GM21367 (cell line): Measurements from ENCODE around the gene SLFN11.
"Not testable (repeated sequence)": the region's sequence is repeated elsewhere in the genome, so short reads cannot be mapped to it uniquely, and the experiment has no call there.

Experiments used
- ATAC-seq: cut with Tn5 transposase; IDR thresholded peaks from one replicate; pipeline ENCODE4 v1.9.1; 2021; ENCODE audit not compliant: unreplicated experiment

The SLFN11 gene, protein sequence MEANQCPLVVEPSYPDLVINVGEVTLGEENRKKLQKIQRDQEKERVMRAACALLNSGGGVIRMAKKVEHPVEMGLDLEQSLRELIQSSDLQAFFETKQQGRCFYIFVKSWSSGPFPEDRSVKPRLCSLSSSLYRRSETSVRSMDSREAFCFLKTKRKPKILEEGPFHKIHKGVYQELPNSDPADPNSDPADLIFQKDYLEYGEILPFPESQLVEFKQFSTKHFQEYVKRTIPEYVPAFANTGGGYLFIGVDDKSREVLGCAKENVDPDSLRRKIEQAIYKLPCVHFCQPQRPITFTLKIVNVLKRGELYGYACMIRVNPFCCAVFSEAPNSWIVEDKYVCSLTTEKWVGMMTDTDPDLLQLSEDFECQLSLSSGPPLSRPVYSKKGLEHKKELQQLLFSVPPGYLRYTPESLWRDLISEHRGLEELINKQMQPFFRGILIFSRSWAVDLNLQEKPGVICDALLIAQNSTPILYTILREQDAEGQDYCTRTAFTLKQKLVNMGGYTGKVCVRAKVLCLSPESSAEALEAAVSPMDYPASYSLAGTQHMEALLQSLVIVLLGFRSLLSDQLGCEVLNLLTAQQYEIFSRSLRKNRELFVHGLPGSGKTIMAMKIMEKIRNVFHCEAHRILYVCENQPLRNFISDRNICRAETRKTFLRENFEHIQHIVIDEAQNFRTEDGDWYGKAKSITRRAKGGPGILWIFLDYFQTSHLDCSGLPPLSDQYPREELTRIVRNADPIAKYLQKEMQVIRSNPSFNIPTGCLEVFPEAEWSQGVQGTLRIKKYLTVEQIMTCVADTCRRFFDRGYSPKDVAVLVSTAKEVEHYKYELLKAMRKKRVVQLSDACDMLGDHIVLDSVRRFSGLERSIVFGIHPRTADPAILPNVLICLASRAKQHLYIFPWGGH

GRCh38 chr17:35373534-35373983 is at the start of gene SLFN11:
Gene SLFN11, minus strand, starts transcription at chr17:35373621. Its CDS starts 9,814 bp downstream, at chr17:35363807.
- ATAC-seq = peak; percentile 45

GRCh38 chr17:35421069-35421468 is 47.6 kb upstream of the SLFN11 start:
- ATAC-seq = not testable (repeated sequence)

GRCh38 chr17:35416659-35417058 is 43.2 kb upstream of the SLFN11 start:
- ATAC-seq = no peak

DNA sequence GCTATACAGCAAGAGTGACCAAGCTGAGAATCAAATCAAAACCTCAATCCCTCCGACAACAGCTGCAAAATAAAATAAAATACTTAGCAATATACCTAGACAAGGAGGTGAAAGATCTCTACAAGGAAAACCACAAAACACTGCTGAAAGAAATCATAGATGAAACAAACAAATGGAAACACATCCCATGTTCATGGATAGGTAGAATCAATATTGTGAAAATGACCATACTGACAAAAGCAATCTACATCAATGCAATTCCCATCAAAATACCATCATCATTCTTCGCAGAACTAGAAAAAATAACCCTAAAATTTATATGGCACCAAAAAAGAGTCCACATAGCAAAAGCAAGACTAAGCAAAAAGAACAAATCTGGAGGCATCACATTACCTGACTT is 41.3 kb upstream of the SLFN11 start:
- ATAC-seq = not testable (repeated sequence)

DNA sequence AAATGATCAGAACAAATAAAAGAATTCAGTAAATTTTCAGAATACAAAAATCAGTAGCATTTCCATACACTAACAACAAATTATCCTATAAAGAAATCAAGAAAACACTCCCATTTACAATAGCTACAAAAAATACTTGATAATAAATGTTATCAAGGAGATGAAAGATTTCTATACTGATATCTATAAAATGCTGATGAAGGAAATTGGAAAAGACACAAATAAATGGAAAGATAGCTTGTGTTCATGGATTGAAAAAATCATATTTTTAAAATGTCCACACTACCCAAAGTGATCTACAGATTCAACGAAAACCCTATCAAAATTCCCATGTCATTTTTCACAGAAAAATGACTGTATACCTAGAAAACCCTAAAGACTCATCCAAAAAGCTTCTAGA is 40.8 kb upstream of the SLFN11 start:
- no peak for ATAC-seq

DNA sequence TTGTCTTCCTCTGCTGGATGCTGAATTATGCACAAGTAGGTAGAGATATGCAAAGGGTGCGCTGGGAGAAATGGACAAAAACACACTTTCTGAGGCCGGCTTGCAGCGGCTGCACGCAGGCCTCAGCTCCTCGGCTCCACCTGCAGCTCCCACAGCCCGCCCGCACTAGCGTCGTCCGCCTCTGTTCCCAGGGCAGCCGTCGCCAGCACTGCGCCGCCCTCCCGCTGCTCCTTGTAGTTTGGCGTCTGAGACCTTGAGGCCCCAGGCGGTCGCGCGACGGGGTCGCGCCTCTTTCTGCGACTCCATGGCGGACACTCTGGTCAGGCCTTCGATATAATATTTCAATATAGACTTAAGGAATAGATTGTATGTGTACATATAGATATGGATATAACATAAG is 34.1 kb upstream of the SLFN11 start:
- ATAC-seq = no peak

- no peak for ATAC-seq
Measured at GRCh38 chr17:35406568-35406967, 33.1 kb upstream of the SLFN11 start.

DNA sequence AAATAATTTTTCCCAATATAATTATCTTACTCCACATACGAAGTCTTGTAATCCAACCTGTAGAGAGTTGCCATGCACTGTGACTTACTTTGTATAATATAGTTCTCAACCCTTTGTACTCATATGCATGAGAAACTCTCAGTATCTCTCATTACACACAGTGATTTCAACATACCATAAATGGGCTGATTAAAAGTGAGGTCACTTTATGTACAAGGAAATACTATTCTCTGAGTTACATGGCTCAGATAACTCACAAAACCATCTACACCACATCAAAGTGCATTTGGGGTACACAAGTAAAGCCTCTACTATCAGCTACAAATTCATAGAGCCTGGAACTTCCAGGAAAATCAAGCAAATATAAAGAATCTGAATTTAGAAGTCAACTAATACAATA is 30.9 kb upstream of the SLFN11 start:
- no peak for ATAC-seq

DNA sequence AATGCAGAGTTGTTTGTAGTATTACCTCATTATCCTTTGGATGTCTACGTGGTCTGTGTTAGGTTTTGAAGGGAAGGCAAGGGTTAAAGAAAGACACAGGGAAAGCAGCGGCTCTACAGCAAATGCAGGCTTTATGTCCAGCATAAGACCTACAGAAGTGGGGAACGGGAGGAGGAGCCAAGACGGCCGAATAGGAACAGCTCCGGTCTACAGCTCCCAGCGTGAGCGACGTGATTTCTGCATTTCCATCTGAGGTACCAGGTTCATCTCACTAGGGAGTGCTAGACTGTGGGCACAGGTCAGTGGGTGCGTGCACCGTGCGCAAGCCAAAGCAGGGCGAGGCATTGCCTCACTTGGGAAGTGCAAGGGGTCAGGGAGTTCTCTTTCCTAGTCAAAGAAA is 20.4 kb upstream of the SLFN11 start:
- not testable (repeated sequence) for ATAC-seq

DNA sequence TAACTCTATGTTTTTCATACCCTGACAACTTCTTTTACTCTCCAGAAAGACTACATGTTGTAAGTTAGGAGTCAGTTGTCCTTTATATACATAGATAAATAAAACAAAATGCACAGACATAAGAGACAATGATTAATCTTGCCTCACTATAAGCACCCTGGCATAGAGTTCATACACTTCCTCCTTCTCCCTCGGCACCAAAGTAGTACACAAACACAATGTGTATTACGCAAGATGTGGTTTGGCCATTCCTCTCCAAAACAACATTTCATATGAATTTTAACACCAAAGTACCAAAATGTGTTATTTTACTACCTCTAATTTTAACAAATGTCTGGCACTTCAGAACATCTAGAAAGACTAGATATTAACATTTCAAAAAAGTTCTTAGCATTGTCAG is 17.2 kb upstream of the SLFN11 start:
- no peak for ATAC-seq

GRCh38 chr17:35390156-35390555 is 16.7 kb upstream of the SLFN11 start:
- no peak for ATAC-seq

- ATAC-seq = no peak
Measured at GRCh38 chr17:35387496-35387895, 14.1 kb upstream of the SLFN11 start.

DNA sequence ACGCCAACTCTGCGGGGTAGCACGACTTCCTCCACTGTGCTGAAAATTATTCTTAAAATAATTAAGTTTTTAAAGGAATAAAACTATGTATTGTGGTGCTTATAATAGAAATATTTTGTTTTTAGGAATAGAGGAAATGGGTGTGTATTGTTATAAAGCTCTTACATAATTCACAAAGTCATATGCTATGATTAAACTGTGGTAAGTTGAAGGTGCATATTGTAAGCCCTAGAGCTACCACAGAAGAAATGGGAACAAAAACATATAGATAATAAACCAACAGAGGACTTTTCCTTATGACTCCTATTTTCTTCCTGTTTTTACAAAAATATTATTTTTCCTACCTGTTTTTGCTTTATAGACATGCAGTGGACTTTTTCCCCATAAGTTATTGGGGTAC is 4.3 kb upstream of the SLFN11 start:
- no peak for ATAC-seq

DNA sequence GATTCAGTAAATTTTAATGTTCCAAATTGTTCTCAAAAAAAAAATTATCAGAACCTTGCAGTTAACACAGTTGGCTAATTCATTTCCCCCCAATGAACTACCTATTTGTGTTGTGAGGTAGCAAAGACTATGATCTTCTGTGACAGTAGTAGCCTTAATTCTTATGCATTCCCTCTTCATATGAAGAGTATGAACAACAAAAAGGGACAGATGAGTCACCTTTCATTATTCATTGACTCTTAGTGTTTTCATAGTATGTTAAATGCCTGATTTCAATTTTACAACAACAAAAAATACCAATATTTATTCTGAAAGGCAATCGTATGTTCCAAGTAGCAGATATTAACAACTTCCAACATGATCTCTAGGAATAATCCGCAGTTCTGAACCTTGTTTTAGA is 3.6 kb upstream of the SLFN11 start:
- ATAC-seq = no peak

- no peak for ATAC-seq
Measured at GRCh38 chr17:35376245-35376644, 2.8 kb upstream of the SLFN11 start.

GRCh38 chr17:35374766-35375344 is 1.4 kb upstream of the SLFN11 start:
- no peak for ATAC-seq

GRCh38 chr17:35373984-35374765 is 754 bp upstream of the SLFN11 start:
- ATAC-seq = no peak

GRCh38 chr17:35372846-35373533 is 431 bp downstream of the SLFN11 start:
- peak; percentile 31 for ATAC-seq

DNA sequence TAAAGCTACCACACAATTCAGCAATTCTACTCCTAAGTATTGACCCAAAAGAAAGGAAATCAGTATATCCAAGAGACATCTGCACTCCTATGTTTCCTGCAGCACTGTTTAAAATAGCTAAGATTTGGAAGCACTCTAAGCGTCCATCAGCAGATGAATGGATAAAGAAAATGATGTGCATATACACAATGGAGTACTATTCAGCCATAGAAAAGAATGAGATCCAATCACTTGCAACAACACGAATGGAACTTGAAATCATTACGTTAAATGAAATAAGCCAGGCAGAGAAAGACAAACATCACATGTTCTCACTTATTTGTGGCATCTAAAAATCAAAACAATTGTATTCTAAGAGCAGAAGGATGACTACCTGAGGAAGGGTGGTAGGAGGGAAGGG is 1.5 kb downstream of the SLFN11 start:
- no peak for ATAC-seq
